Chondrocyte (in vitro differentiated cells): ENCODE results near the gene ANXA6. TPM values are rescaled to one million over a fixed set of nuclear protein-coding genes. Genes with fewer than 3 reads are reported as not detected.
A peak's percentile ranks its signal among the peaks of the same experiment; 100 is the strongest.

ENCODE experiments used
- DNase-seq: peaks from one replicate; pipeline ENCODE4 v3.0.0; 2021; ENCODE audit warnings: mixed read lengths, low spot score
- H3K27ac Mint-ChIP-seq: one replicate; pipeline ENCODE4 v1.8.0; 2021; ENCODE audit warnings: mild to moderate bottlenecking, moderate library complexity, mixed read lengths; ENCODE audit not compliant: unreplicated experiment
- H3K27me3 Mint-ChIP-seq: 2 replicates; pipeline ENCODE4 v1.8.0; 2021; ENCODE audit warnings: low read depth, mixed read lengths
- H3K36me3 Mint-ChIP-seq: 2 replicates; pipeline ENCODE4 v1.8.0; 2021; ENCODE audit warnings: low read depth, mixed read lengths
- H3K4me1 Mint-ChIP-seq: 2 replicates; pipeline ENCODE4 v1.8.0; 2021; ENCODE audit warnings: low read depth, mild to moderate bottlenecking, mixed read lengths
- H3K4me3 Mint-ChIP-seq: one replicate; pipeline ENCODE4 v1.8.0; 2021; ENCODE audit warnings: mild to moderate bottlenecking, moderate library complexity, mixed read lengths; ENCODE audit not compliant: unreplicated experiment
- H3K9me3 Mint-ChIP-seq: 2 replicates; pipeline ENCODE4 v1.8.0; 2021; ENCODE audit warnings: low read depth, mixed read lengths
- total RNA-seq: library from RNA; stranded (reverse); gene quantifications from 3 replicates; pipeline ENCODE4 v1.2.1, GENCODE V29; 2021
- TF ChIP-seq, protein P1 (sequence below): fragments of 200-600 bp; sonication (generic); IDR thresholded peaks from 2 replicates; pipeline ENCODE4 v1.5.0; 2021; ENCODE audit warnings: antibody characterized with exemption, mild to moderate bottlenecking, moderate library complexity

The ANXA6 gene
- total RNA-seq, 1 donor from 2014 or later = 450 TPM

GRCh38 chr5:151151263-151151660, 6.3 kb downstream of the ANXA6 start:
- H3K27me3 Mint-ChIP-seq = no peaks in the 10 kb centered on the region
- H3K9me3 Mint-ChIP-seq = no peaks in the 10 kb centered on the region
- peaks cover 78% of the 10 kb centered on the region for H3K4me1 Mint-ChIP-seq
- TF ChIP-seq, protein P1, sequence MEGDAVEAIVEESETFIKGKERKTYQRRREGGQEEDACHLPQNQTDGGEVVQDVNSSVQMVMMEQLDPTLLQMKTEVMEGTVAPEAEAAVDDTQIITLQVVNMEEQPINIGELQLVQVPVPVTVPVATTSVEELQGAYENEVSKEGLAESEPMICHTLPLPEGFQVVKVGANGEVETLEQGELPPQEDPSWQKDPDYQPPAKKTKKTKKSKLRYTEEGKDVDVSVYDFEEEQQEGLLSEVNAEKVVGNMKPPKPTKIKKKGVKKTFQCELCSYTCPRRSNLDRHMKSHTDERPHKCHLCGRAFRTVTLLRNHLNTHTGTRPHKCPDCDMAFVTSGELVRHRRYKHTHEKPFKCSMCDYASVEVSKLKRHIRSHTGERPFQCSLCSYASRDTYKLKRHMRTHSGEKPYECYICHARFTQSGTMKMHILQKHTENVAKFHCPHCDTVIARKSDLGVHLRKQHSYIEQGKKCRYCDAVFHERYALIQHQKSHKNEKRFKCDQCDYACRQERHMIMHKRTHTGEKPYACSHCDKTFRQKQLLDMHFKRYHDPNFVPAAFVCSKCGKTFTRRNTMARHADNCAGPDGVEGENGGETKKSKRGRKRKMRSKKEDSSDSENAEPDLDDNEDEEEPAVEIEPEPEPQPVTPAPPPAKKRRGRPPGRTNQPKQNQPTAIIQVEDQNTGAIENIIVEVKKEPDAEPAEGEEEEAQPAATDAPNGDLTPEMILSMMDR = no peak
- peak overlapping the region; percentile 74 for H3K27ac Mint-ChIP-seq
- H3K36me3 Mint-ChIP-seq = peaks cover 16% of the 10 kb centered on the region
- no peak overlapping the region for H3K4me3 Mint-ChIP-seq
- DNase-seq = no peak

DNA sequence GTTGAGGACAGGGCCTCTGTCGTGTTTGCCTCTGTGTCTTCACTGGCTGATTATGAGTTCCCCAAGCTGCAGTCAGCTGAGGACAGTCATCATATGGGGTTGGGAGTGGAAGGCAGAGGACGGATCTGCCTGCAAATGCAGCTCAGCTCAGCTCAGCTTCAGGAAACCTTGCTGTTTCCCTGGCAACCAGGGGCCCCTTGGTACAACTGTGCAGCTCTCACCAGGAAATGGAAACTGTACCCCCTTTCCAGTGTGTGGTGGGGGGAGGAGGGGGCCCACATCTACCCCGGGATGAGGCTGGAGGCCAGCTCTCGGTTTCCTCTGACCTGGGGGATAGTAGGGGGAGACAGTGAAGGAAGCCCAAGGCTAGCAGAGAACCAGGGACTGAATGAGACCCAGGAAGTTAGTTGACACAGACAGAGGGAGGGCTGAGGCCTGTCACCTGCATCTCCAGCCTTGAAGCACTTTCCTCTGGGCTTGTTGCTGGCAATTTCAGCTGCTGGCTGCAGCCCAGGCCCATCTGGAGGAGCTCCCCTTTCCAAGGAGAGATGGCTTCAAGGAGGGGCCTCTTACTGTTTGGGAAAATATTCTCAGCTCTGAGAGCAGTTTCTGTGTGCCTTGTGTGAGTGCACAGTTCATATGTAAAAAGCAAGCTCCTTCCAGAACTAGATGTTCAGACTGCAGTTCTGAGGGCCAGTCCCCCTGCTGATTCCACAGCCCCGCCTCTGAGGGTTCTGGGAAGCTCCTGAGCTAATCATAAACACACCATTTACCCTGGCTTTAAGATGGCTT, 6.9 kb downstream of the ANXA6 start:
- Mint-ChIP-seq H3K27ac (peak overlapping the region; percentile 74), H3K9me3 (no peaks in the 10 kb centered on the region), H3K27me3 (no peaks in the 10 kb centered on the region), H3K4me1 (peaks cover 72% of the 10 kb centered on the region), H3K4me3 (no peak overlapping the region), H3K36me3 (peaks cover 19% of the 10 kb centered on the region)
- DNase-seq = no peak
- TF ChIP-seq, protein P1 = no peak

GRCh38 chr5:151148583-151148982, 9.0 kb downstream of the ANXA6 start:
- no peak for DNase-seq
- H3K4me3 Mint-ChIP-seq = no peak overlapping the region
- H3K36me3 Mint-ChIP-seq = peaks cover 23% of the 10 kb centered on the region
- TF ChIP-seq, protein P1 = no peak
- H3K27ac Mint-ChIP-seq = peak overlapping the region; percentile 66
- no peaks in the 10 kb centered on the region for H3K27me3 Mint-ChIP-seq
- H3K9me3 Mint-ChIP-seq = no peaks in the 10 kb centered on the region
- peaks cover 67% of the 10 kb centered on the region for H3K4me1 Mint-ChIP-seq

DNA sequence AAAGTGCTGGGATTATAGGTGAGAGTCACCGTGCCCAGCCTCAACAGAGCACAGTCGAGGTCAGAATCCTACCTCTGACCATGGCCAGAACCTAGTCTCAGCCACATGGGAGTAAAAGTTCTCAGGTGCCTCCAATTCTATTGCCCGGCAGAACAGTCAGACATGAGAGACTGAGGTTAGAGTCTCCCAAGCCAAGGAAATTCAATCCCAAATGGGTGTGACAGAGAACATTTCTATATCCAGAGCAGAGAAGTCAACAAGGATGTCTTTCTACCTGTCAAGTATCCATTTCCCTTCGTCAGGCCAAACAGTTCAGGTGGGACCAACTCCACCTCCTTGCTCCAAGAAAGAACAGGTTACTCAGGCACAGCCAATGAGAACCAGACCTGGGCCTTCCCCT, 10.5 kb downstream of the ANXA6 start:
- Mint-ChIP-seq H3K4me1 (peaks cover 68% of the 10 kb centered on the region), H3K27me3 (no peaks in the 10 kb centered on the region)

DNA sequence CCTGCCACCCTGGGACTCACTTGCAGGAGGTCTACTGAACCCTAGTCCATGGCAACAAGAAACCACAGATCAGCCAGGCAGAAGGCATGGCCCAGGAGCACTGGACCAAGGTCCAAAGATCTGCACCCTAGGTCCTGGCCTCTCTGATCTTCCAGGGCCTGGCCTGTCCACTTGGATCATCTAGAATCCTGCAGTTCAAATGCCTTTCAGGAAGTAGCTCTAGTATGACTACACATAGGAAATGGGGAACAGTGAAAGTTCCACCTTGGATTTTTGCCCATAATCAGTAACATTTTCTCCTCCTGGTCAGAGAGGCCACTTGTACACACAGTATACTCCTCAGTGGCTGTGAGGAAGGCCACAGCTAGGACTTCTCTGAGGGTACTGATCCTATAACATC, 11.5 kb downstream of the ANXA6 start:
- TF ChIP-seq, protein P1 = no peak
- no peak for DNase-seq
- Mint-ChIP-seq H3K36me3 (peaks cover 26% of the 10 kb centered on the region), H3K4me3 (no peak overlapping the region), H3K27ac (peak overlapping the region; percentile 68), H3K27me3 (no peaks in the 10 kb centered on the region), H3K4me1 (peaks cover 68% of the 10 kb centered on the region), H3K9me3 (no peaks in the 10 kb centered on the region)

More for the DNA sequence above, 10.5 kb downstream of the ANXA6 start:
- DNase-seq = no peak
- no peaks in the 10 kb centered on the region for H3K9me3 Mint-ChIP-seq
- peaks cover 21% of the 10 kb centered on the region for H3K36me3 Mint-ChIP-seq
- H3K4me3 Mint-ChIP-seq = no peak overlapping the region
- TF ChIP-seq, protein P1 = no peak
- peak overlapping the region; percentile 66 for H3K27ac Mint-ChIP-seq
